SKM-1 treated with dmso at 0.1 percent for 144 hours (cell line): ENCODE data around the gene ZNF548.

Source experiments
- DNase-seq: peaks from one replicate; lab custom pipeline; 2025; ENCODE audit not compliant: unreplicated experiment; lab: John Stamatoyannopoulos, UW

The ZNF548 gene

DNA sequence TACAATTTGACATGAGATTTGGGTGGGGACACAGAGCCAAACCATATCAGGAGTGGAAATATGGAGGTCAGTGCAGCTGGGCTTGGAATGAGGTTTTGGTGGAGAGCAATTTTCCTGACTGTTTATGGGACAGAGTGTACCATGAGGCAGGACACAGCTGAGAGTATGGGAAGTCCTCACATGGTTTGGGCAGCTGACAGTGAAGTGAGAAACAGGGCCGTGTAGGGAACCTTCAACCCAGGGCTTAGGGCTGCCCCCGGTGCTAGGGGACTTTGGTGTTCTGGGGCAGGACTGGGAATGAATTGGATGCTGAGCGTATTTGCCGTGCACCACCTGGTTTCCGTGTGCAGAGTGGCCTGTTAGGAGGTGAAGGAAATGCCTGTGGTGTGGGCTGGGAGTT is 6.1 kb downstream of the ZNF548 start:
- DNase-seq: no peak

DNA sequence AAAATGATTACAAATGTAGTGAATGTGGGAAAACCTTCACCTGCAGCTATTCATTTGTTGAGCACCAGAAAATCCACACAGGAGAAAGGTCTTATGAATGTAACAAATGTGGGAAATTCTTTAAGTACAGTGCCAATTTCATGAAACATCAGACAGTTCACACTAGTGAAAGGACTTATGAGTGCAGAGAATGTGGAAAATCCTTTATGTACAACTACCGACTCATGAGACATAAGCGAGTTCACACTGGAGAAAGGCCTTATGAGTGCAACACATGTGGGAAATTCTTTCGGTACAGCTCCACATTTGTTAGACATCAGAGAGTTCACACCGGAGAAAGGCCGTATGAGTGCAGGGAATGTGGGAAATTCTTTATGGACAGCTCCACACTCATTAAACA is 9.2 kb downstream of the ZNF548 start:
- DNase-seq: no peak

DNA sequence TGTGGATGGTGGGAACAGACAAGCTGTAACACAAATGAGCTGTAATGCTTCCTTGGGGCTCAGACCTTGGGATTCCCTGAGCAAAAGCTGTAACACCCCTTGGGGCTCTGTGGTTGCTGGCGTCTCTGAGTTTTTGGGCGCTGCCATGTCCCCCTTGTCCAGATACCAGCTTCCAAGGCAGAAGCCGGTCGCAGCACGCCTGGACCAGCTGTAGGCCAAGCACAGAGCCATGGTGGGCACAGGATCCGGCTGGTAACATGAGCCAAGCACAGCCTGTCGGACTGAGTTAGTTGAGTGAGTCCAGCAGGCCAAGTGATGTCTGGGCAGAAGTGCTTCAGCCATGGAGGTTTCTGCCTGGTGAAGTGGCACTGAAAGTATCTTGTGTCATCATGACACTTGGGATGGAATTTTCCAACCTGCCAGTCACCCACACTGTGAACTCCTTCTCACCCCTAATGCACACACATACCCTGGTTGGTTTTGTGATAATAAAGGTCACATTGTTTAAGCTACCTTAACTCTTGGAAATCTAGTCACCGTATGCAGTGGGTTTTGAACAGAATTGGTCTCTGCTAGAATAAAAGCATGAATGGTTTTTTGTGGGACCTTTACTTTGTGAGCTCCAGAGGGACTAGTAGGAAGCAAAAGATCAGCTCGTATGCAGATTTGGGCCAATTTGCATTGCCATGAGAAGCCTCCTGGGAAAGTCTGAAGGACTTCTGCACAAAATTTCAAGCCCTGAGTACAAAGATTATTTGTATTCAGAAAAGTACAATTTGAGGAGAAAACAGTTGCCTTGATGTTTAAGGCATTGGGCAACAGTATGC is 14.3 kb downstream of the ZNF548 start:
- no peak for DNase-seq

DNA sequence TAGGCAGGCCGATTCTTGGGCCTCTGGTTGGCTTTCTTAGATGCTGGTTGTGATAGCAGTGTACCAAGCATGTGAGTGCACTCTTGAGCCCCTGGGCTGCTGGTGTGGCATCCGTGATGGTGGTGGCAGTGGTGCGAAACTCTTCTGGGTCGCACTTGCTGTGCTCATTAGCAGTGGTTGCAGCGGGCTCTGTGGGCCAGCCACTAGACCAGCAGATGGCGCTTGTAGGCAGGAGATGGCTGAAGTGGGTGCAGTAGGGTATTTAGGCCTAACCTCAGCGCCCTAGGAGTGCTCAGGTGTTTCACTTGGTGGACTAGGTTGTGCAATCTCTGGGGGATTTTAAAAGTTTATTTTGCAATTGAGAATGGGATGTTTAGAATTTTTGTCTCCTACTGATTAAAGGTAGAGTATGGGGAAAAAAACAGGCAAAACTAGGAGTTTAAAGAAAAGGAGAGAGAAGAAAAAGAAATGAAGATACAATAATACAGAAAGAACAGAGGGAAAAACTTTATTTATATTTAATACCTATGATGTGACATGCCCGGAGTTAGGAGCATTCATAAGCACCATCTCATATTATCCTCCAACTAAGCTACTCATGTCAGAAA is 17.0 kb downstream of the ZNF548 start:
- DNase-seq: peak; percentile 31

DNA sequence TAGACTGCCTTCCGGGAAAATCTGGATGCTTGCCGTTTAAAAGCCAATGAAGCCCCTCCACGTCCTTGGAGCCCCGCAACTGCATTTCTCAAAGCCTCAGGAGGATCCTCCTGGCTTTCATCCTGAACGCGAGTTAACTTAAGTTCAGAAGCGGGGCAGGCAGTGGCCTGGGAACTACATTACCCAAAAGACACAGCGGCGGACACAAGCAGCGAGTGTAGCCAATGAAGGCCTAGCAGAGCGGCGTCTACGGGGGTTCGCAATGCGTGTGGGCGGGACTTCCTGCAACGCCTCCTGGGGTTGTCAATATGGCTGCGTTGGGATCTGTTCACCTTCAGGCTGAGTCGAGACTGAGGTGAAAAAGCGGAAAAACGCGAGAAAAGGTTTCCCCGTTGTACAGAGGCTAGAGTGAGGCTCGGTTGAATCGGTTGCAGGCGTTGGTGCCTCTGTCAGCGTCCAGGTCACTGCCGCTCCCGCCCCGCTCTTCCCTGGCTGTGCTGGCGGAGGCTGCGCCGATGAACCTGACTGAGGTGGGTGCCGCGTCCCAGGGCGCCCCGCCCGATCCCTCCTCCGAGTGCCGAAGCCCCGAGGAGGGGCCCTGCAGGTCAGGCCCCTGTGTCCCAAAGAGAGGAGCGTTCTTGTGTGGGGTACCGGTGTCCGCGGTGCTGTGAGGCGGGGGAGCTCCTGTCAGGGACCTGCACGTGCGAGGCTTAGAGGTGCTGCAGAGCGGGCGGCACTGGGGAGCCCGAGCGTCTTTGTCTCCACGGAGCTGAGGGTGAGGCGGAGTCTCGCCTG is 21.4 kb downstream of the ZNF548 start, which contains the start of gene ZNF17:
ZNF17 (plus strand) TSS at position 285 of the 795 bp plus-strand sequence. CDS start 2,455 bp downstream, outside the sequence.
- peak; percentile 79 for DNase-seq

DNA sequence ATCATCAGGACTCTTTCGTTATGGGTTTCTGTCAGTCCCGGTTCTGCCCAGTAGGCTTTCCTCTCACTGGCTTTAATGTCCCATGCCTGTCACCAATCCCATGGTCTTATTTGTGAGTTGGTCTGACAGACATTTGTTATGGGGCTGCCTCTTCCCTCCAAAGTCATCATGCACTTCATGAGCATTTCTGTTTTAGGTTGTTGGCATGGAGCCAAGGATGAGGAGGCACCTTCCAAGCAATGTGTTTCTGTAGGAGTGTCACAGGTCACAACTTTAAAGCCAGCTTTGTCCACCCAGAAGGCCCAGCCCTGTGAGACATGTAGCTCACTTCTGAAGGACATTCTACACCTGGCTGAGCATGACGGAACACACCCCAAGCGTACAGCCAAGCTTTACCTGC is 29.8 kb downstream of the ZNF548 start:
- DNase-seq: no peak

DNA sequence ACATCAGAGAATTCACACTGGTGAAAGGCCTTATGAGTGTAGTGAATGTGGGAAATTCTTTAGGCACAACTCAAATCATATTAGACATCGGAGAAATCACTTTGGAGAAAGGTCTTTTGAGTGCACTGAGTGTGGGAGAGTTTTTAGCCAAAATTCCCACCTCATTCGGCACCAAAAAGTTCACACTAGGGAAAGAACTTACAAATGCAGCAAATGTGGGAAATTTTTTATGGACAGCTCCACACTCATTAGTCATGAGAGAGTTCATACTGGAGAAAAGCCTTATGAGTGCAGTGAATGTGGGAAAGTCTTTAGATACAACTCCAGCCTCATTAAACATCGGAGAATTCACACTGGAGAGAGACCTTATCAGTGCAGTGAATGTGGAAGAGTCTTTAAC is 31.4 kb downstream of the ZNF548 start:
- DNase-seq: no peak

DNA sequence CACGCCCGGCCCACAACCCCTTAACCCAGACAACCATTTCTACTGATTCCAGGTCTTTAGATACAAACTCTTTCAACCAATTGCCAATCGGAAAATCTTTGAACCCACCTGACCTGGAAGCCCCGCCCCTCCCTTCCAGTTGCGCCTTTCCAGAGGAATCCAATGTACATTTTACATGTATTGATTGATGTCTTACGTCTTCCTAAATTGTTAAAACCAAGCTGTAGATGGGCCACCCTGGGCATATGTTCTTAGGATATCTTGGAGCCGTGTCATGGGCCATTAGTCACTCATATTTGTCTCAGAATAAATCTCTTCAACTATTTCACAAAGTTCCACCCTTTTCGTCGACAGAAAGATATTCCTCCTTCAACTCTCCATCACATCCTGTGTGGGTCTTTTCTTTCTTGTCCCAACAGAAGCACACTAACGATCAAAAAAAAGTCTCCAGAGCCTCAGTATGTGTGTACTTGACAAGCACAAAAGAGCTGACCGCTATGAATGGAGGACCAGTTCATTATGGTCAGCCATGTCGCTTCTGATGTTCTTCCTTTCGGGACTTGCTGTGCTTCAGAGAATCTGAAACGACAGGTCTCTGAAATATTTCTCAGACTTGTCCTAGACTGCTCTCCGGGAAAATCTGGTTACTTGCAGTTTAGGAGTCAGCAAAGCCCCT is 44.9 kb downstream of the ZNF548 start:
- DNase-seq: no peak

DNA sequence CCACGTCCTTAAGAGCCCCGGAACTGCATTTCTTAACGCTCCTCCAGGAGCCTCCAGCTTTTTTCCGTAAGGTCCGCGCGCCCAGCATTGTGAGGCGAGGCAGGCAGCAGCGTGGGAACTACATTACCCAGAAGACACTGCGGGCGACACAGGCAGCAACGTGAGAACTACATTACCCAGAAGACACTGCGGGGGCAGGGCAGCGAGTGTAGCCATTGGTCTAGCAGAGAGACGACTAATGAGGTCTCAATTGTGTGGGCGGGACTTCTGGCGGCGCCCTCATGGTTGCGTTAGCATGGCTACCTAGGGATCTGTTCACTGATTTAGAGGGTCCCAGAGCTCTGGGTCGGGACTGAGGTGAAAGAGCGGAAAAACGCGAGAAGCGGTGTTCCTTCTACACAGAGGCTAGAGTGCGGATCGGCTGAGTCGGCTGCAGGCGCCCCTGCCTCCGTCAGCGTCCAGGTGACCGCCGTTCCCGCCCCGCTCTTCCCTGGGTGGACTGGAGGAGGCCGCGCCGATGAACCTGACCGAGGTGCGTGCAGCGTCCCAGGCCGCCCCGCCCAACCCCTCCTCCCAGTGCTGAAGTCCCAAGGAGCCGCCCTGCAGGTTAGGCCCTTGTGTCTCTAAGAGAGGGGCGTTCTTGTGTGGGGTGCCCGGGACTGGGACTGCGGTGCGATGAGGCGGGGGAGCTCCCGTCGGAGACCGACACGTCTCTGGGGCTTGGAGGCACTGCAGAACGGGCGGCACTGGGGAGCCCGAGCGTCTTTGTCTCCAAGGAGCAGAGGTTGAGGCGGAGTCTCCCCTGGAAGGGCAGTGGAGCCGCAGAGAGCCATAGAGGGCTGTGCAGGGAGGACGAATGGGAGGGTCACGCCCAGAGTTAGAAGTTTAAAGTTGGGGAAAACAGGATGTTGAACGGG is 45.7 kb downstream of the ZNF548 start, which contains the start of gene ZNF749:
ZNF749 (plus strand) TSS at position 264 of the 917 bp plus-strand sequence; CDS start at position 518, 254 bp downstream.
- peak; percentile 80 for DNase-seq

DNA sequence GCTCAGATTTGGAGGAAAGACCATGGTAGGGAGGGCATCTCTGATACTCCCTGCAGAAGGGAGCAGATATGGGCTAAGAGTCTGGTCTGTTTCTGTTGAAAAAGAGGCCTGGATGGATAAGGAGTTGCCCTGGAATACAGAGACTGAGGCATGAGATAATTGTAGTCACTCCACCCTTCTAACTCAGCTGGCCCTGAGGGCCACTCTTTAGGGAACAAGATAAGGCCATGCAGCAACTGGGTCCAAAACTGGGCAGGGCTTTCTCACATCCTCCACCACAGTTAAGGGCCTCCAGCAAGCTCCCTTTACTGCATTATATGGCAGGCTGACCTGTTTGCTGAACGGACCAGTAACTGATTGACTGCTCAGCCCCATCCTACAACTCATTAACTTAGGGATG is 46.8 kb downstream of the ZNF548 start:
- no peak for DNase-seq

DNA sequence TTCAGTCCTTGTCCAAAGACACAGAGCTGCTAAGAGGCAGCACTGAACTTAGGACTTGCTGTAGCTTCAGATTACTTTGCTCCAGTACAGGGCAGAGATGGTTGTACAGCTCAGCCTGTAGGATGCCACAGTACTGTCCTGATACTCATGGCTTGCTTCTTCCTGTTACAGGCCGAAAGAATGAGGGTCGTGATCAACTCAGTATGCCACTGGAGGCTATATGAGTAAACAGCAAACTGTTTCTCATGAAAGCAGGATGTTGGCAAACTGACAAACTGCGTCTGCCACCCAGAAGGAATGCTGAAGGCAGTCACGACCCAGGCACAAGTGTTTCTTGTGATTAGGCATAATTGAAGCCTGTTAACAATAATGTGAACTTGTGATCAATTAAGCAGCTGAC is 48.3 kb downstream of the ZNF548 start:
- DNase-seq: no peak

DNA sequence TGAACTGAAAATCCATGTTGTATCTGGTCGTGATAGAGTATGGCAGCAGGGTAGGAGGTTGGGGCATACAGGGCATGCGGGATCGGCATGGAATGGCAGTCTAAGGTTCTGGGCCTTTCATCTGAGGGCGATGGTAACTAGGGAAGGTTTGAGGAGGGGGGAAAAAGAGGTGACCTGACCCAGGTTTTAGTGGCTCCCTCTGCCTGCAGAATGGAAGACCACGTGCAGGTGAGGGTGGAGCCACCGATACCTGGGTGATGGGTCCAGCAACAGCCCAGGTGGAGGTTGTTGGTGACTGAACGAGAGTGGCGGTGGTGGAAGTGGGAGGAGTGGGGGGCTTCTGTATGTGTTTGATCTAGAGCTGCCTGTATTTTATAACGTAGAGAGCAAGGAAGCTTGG is 49.3 kb downstream of the ZNF548 start:
- DNase-seq: no peak

DNA sequence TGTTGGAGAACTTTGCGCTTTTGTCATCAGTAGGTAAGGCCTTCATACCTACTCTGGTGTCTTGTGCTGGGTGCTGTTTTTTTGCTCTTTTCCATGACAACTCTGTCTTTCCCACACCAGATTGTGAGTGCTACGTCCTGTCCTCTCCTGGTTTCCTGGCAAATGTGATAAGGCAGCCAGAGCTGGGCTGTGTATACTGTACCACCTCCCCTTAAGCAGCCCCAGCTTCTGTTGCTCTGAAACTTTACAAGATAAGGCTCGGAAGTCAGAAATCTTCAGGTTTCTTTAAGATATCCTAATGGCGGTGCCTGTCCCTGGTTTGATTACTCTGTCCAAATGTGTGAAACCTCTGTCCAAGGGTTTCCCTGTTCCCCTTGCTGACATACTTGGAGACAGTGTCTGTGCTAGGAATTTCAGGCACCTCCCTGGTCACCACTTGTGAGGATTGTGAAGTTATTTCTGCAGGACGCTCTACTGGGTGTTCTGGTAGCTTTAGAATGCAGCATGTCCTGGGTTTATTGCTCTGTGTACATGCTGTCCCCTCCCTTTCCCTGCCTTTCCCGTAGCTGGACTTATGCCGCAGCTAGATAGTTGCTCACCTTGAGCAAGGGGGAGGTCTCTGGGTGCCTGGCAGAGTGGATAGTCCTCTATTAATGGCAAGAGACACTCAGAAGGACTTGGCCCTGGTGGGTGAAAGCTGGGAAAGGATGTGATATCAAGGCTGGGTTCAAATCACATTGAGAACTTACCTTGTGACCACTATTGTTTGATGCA is 52.5 kb downstream of the ZNF548 start:
- no peak for DNase-seq

DNA sequence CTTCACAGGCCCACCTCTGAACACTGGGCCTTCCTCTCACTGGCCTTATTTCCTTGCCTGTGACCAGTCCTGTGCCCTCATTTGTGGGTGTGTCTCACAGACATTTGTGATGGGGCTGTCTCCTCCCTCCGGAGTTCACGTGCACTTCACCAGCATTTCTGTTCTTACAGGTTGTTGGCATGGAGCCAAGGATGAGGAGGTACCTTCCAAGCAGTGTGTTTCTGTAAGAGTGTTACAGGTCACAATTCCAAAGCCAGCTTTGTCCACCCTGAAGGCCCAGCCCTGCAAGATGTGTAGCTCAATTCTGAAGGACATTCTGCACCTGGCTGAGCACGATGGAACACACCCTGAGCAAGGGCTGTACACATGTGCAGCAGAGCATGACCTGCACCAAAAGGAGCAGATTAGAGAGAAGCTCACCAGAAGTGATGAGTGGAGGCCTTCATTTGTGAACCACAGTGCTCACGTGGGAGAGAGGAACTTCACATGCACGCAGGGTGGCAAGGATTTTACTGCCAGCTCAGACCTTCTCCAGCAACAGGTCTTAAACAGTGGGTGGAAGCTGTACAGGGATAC is 53.6 kb downstream of the ZNF548 start:
- no peak for DNase-seq

DNA sequence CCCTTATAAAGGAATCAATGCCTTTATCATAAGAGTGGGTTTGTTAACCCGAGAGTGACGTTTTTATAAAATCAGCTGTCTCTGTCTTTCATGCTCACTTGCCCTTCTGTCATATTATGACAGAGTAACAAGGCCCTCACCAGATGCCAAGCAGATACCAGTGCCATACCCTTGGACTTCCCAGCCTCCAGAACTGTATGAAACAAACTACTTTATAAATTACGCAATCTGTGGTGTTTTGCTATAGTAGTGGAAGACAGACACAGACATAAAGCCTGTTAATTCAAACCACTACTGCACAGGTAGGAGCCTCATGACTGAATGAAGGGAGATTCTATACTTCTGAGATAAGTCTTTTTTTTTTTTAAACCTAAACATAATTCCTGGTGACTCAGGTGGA is 62.7 kb downstream of the ZNF548 start:
- no peak for DNase-seq
